ENCODE data around the gene FBXW12.

DNA sequence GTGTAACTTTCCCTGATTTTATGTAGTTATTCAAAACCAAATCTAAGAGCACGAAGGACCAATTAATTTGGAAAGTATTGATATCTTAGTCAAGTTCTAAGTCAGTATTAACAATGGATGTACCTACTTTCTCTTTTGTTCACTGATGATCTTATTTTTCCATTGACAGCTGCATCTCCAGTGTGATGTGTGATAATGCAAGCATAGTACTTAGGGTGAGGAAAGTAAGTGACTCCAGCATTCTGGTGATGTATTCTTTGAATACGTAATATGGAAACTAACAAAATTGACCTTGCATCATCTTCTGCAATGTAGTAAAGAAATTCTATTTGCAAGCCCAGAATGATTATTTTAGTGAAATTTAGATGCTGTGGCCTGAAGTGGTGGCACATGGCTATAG is 22.4 kb downstream of the FBXW12 start:
- TF ChIP-seq EZH2 (IDR thresholded peaks at IDR 0.05) (no peak), POLR2AphosphoS5 (IDR thresholded peaks at IDR 0.05; ENCODE audit: borderline replicate concordance, low read depth, low read length) (no peak)

Data from SK-N-MC (cell line).